Parathyroid adenoma (tissue), 2 donors: ENCODE measurements around the gene WDPCP.

Experiments used
- H2AFZ ChIP-seq: fragments of 300-600 bp; sonication (generic); one replicate; pipeline ENCODE4 v1.7.0; 2017; ENCODE audit warnings: antibody characterized with exemption, mild to moderate bottlenecking
- H3K27ac ChIP-seq: fragments of 300-600 bp; sonication (generic); one replicate; pipeline ENCODE4 v1.7.0; 2017
- H3K27me3 ChIP-seq: fragments of 300-600 bp; sonication (generic); one replicate; pipeline ENCODE4 v1.7.0; 2017; ENCODE audit warnings: low read length; ENCODE audit not compliant: control insufficient read depth, insufficient read depth
- H3K36me3 ChIP-seq: fragments of 300-600 bp; sonication (generic); one replicate; pipeline ENCODE4 v1.7.0; 2017; ENCODE audit warnings: low read length; ENCODE audit not compliant: control insufficient read depth, insufficient read depth
- H3K4me1 ChIP-seq: fragments of 300-600 bp; sonication (generic); one replicate; pipeline ENCODE4 v1.7.0; 2017; ENCODE audit warnings: control low read depth
- H3K4me2 ChIP-seq: fragments of 300-600 bp; sonication (generic); one replicate; pipeline ENCODE4 v1.7.0; 2017; ENCODE audit warnings: low read length
- H3K4me3 ChIP-seq: fragments of 300-600 bp; sonication (generic); one replicate; pipeline ENCODE4 v1.7.0; 2017; ENCODE audit warnings: low read depth, low read length
- H3K79me2 ChIP-seq: fragments of 300-600 bp; sonication (generic); one replicate; pipeline ENCODE4 v1.7.0; 2017; ENCODE audit warnings: control low read depth
- H3K9ac ChIP-seq: fragments of 300-600 bp; sonication (generic); one replicate; pipeline ENCODE4 v1.7.0; 2017; ENCODE audit warnings: mild to moderate bottlenecking
- H3K9me3 ChIP-seq: fragments of 300-600 bp; sonication (generic); one replicate; pipeline ENCODE4 v1.7.0; 2017; ENCODE audit warnings: low read length; ENCODE audit not compliant: control insufficient read depth
- CTCF ChIP-seq: fragments of 300-600 bp; sonication (generic); IDR thresholded peaks from one replicate; pipeline ENCODE4 v1.7.0; 2017; ENCODE audit warnings: antibody characterized with exemption, mild to moderate bottlenecking
- donor health status: primary hyperparathyroidism.

Gene WDPCP

GRCh38 chr2:63530704-63531279 lies 57.5 kb downstream of the WDPCP start:
- Histone ChIP-seq H3K4me2 (no peak overlapping the region), H3K27me3 (no peaks in the 10 kb centered on the region), H3K9ac (no peak overlapping the region), H3K9me3 (no peaks in the 10 kb centered on the region), H2AFZ (no peak overlapping the region), H3K36me3 (no peaks in the 10 kb centered on the region), H3K4me3 (no peak overlapping the region), H3K27ac (no peak overlapping the region), H3K79me2 (peaks cover 14% of the 10 kb centered on the region), H3K4me1 (no peaks in the 10 kb centered on the region)
- TF ChIP-seq CTCF, result no peak

- H2AFZ ChIP-seq, result no peak overlapping the region
- H3K9me3 ChIP-seq, result no peaks in the 10 kb centered on the region
- no peaks in the 10 kb centered on the region for H3K27me3 ChIP-seq
- H3K27ac ChIP-seq, result no peak overlapping the region
- H3K4me1 ChIP-seq, result no peaks in the 10 kb centered on the region
- no peak overlapping the region for H3K9ac ChIP-seq
- peaks cover 6% of the 10 kb centered on the region for H3K79me2 ChIP-seq
- H3K36me3 ChIP-seq, result no peaks in the 10 kb centered on the region
- H3K4me3 ChIP-seq, result no peak overlapping the region
- H3K4me2 ChIP-seq, result no peak overlapping the region
- TF ChIP-seq CTCF, result no peak
Measured at GRCh38 chr2:63525905-63526304, 62.4 kb downstream of the WDPCP start.

- H3K4me2 ChIP-seq, result no peak overlapping the region
- peaks cover 2% of the 10 kb centered on the region for H3K79me2 ChIP-seq
- H2AFZ ChIP-seq, result no peak overlapping the region
- no peaks in the 10 kb centered on the region for H3K4me1 ChIP-seq
- no peaks in the 10 kb centered on the region for H3K27me3 ChIP-seq
- H3K27ac ChIP-seq, result no peak overlapping the region
- no peak overlapping the region for H3K9ac ChIP-seq
- H3K36me3 ChIP-seq, result no peaks in the 10 kb centered on the region
- no peak for TF ChIP-seq CTCF
- no peaks in the 10 kb centered on the region for H3K9me3 ChIP-seq
- H3K4me3 ChIP-seq, result no peak overlapping the region
Measured at GRCh38 chr2:63522950-63523349, 65.3 kb downstream of the WDPCP start.

- Histone ChIP-seq H3K4me1 (no peaks in the 10 kb centered on the region), H2AFZ (no peak overlapping the region), H3K9ac (no peak overlapping the region), H3K27ac (no peak overlapping the region), H3K9me3 (no peaks in the 10 kb centered on the region), H3K27me3 (no peaks in the 10 kb centered on the region), H3K36me3 (no peaks in the 10 kb centered on the region), H3K4me2 (no peak overlapping the region), H3K79me2 (peaks cover 2% of the 10 kb centered on the region), H3K4me3 (no peak overlapping the region)
- TF ChIP-seq CTCF, result no peak
Measured at GRCh38 chr2:63520793-63521192, 67.5 kb downstream of the WDPCP start.

GRCh38 chr2:63514781-63515180 lies 73.5 kb downstream of the WDPCP start:
- Histone ChIP-seq H2AFZ (no peak overlapping the region), H3K79me2 (peaks cover 2% of the 10 kb centered on the region), H3K9me3 (no peaks in the 10 kb centered on the region), H3K9ac (no peak overlapping the region), H3K4me3 (no peak overlapping the region), H3K36me3 (no peaks in the 10 kb centered on the region), H3K4me2 (no peak overlapping the region), H3K4me1 (no peaks in the 10 kb centered on the region), H3K27ac (no peak overlapping the region), H3K27me3 (no peaks in the 10 kb centered on the region)
- TF ChIP-seq CTCF, result no peak
